Panc1 (cell line): ENCODE results near the gene LHB.

Source experiments
- TF ChIP-seq, protein P1 (sequence below): fragments of 450-650 bp; IDR thresholded peaks from 2 replicates; pipeline ENCODE4 v1.5.1; 2017; ENCODE audit warnings: mild to moderate bottlenecking
- TF ChIP-seq, protein P2 (sequence below), 2 experiments: IDR thresholded peaks; 2 replicates each; pipeline ENCODE4 v1.6.1; 2011 to 2012; ENCODE audit warnings: low read depth in 2 of 2, control low read depth in 1 of 2, low read length in 1 of 2, mild to moderate bottlenecking in 1 of 2, moderate library complexity in 1 of 2; ENCODE audit not compliant: insufficient read depth in 1 of 2

DNA sequence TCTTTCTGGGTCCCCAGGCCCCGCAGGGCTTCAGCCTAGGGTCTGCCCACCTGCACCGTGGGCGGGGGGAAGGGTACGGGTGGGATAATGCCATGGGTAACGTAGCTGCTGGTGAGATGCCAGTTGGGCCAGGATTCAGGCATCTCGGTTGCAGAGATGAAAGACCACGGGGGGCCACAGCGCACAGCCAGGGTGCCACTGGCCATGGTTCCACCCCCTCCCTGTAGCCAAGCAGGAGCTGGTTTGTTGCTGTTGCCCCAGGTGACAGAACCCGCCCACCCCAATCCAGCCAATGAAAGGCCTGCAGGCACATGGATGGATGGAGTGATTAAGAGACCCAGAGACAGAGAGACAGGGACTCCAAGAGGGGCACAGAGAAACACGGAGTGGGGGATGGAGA is 41.7 kb upstream of the LHB start:
- TF ChIP-seq, protein P1, sequence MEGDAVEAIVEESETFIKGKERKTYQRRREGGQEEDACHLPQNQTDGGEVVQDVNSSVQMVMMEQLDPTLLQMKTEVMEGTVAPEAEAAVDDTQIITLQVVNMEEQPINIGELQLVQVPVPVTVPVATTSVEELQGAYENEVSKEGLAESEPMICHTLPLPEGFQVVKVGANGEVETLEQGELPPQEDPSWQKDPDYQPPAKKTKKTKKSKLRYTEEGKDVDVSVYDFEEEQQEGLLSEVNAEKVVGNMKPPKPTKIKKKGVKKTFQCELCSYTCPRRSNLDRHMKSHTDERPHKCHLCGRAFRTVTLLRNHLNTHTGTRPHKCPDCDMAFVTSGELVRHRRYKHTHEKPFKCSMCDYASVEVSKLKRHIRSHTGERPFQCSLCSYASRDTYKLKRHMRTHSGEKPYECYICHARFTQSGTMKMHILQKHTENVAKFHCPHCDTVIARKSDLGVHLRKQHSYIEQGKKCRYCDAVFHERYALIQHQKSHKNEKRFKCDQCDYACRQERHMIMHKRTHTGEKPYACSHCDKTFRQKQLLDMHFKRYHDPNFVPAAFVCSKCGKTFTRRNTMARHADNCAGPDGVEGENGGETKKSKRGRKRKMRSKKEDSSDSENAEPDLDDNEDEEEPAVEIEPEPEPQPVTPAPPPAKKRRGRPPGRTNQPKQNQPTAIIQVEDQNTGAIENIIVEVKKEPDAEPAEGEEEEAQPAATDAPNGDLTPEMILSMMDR, result no peak
- TF ChIP-seq, protein P2, sequence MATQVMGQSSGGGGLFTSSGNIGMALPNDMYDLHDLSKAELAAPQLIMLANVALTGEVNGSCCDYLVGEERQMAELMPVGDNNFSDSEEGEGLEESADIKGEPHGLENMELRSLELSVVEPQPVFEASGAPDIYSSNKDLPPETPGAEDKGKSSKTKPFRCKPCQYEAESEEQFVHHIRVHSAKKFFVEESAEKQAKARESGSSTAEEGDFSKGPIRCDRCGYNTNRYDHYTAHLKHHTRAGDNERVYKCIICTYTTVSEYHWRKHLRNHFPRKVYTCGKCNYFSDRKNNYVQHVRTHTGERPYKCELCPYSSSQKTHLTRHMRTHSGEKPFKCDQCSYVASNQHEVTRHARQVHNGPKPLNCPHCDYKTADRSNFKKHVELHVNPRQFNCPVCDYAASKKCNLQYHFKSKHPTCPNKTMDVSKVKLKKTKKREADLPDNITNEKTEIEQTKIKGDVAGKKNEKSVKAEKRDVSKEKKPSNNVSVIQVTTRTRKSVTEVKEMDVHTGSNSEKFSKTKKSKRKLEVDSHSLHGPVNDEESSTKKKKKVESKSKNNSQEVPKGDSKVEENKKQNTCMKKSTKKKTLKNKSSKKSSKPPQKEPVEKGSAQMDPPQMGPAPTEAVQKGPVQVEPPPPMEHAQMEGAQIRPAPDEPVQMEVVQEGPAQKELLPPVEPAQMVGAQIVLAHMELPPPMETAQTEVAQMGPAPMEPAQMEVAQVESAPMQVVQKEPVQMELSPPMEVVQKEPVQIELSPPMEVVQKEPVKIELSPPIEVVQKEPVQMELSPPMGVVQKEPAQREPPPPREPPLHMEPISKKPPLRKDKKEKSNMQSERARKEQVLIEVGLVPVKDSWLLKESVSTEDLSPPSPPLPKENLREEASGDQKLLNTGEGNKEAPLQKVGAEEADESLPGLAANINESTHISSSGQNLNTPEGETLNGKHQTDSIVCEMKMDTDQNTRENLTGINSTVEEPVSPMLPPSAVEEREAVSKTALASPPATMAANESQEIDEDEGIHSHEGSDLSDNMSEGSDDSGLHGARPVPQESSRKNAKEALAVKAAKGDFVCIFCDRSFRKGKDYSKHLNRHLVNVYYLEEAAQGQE (IDR thresholded peaks at IDR 0.05; ENCODE audit: insufficient read depth in 1 of 2, low read depth in 2 of 2, low read length in 1 of 2), result no peak
